PC-3 (cell line): ENCODE data around the gene CLDN24. TPM values are rescaled to one million over a fixed set of nuclear protein-coding genes. Genes with fewer than 3 reads are reported as not detected.

Experiments used
- ATAC-seq: fragments of 200-7000 bp; cut with Tn5 transposase; 2 replicates; pipeline ENCODE4 v1.9.1; 2020; ENCODE audit warnings: mild to moderate bottlenecking, moderate library complexity
- BruUV-seq: library from RNA; stranded (reverse); fragments of 400-500 nt; replicated peaks from 2 replicates; lab custom pipeline; 2021; lab: Mats Ljungman, UMichigan
- CTCF ChIA-PET: fragments of 300-600 bp; sonication (Branson Sonifier 250); formaldehyde crosslinking; loops from one replicate; lab custom pipeline; 2022; ENCODE audit warnings: antibody characterized with exemption; lab: Charles Lee
- POLR2A ChIA-PET: fragments of 300-600 bp; sonication (Branson Sonifier 250); formaldehyde crosslinking; loops from one replicate; lab custom pipeline; 2022; ENCODE audit warnings: antibody characterized with exemption; ENCODE audit not compliant: unreplicated experiment; lab: Charles Lee
- DNase-seq: peaks from one replicate; pipeline ENCODE4 v3.0.0-alpha.2; 2015
- H2AFZ ChIP-seq: fragments of 300-600 bp; sonication (generic); 2 replicates; pipeline ENCODE4 v1.6.0; 2016; ENCODE audit warnings: antibody characterized with exemption, low read length
- H3F3A ChIP-seq: fragments of 300-600 bp; sonication (generic); one replicate; pipeline ENCODE4 v1.6.0; 2017; ENCODE audit warnings: antibody characterized with exemption, low read length, control low read depth, mild to moderate bottlenecking; ENCODE audit not compliant: unreplicated experiment
- H3K27ac ChIP-seq: fragments of 300-600 bp; sonication (generic); 2 replicates; pipeline ENCODE4 v1.5.1; 2016; ENCODE audit warnings: mild to moderate bottlenecking, low read length
- H3K27me3 ChIP-seq: fragments of 300-600 bp; sonication (generic); 2 replicates; pipeline ENCODE4 v1.6.1; 2016; ENCODE audit warnings: low read length, mixed read lengths
- H3K36me3 ChIP-seq: fragments of 300-600 bp; sonication (generic); 2 replicates; pipeline ENCODE4 v1.6.1; 2016; ENCODE audit warnings: low read depth, mixed run types, low read length, mixed read lengths
- H3K4me1 ChIP-seq: fragments of 300-600 bp; sonication (generic); 2 replicates; pipeline ENCODE4 v1.5.1; 2016; ENCODE audit warnings: low read length; ENCODE audit not compliant: insufficient read depth
- H3K4me2 ChIP-seq: fragments of 300-600 bp; sonication (generic); 2 replicates; pipeline ENCODE4 v1.6.0; 2016; ENCODE audit warnings: low read length
- H3K4me3 ChIP-seq: fragments of 300-600 bp; sonication (generic); 2 replicates; pipeline ENCODE4 v1.5.1; 2016; ENCODE audit warnings: mild to moderate bottlenecking, low read length, mixed read lengths
- H3K79me2 ChIP-seq: fragments of 300-600 bp; sonication (generic); 2 replicates; pipeline ENCODE4 v1.6.1; 2017; ENCODE audit warnings: low read length, mixed read lengths
- H3K9ac ChIP-seq: fragments of 300-600 bp; sonication (generic); 2 replicates; pipeline ENCODE4 v1.6.0; 2016; ENCODE audit warnings: mild to moderate bottlenecking, low read length
- H3K9me2 ChIP-seq: fragments of 300-600 bp; sonication (generic); replicated peaks from 2 replicates; pipeline ENCODE4 v1.6.1; 2016; ENCODE audit warnings: mixed run types, low read length, mixed read lengths
- H3K9me3 ChIP-seq: fragments of 300-600 bp; sonication (generic); 2 replicates; pipeline ENCODE4 v1.6.1; 2016; ENCODE audit warnings: low read length, mixed read lengths
- H4K20me1 ChIP-seq: fragments of 300-600 bp; sonication (generic); 2 replicates; pipeline ENCODE4 v1.6.1; 2016; ENCODE audit warnings: low read length, mixed read lengths
- EZH2 ChIP-seq: fragments of 300-600 bp; sonication (generic); IDR thresholded peaks from one replicate; pipeline ENCODE4 v1.6.1; 2017; ENCODE audit warnings: antibody characterized with exemption, mild to moderate bottlenecking, low read length; ENCODE audit not compliant: unreplicated experiment
- EZH2phosphoT487 ChIP-seq: fragments of 300-600 bp; sonication (generic); IDR thresholded peaks from 2 replicates; pipeline ENCODE4 v1.6.1; 2018; ENCODE audit warnings: mild to moderate bottlenecking, antibody characterized with exemption, low read length, borderline replicate concordance
- intact Hi-C: fragments of 100-400 bp; cut with micrococcal nuclease; formaldehyde crosslinking; loops from 2 replicates; pipeline ENCODE4 v1.9.0; 2023
- total RNA-seq: library from RNA; depleted of rRNA; stranded (reverse); fragments of >200 nt; gene quantifications from 2 replicates; pipeline ENCODE4 v1.2.3, GENCODE V29; 2014
- TF ChIP-seq, protein P1 (sequence below): fragments of 300-600 bp; sonication (generic); conservative IDR thresholded peaks from 2 replicates; pipeline ENCODE4 v1.5.1; 2017; ENCODE audit warnings: antibody characterized with exemption, low read depth, mild to moderate bottlenecking, low read length

CLDN24 gene
- total RNA-seq, 1 experiment from 2014 or later, result not detected

- intact Hi-C loops, result no loop called here
- ChIA-PET POLR2A (no interaction called here), CTCF (no interaction called here)
- H3K27ac ChIP-seq, result no peak overlapping the region
- H3F3A ChIP-seq, result no peaks in the 10 kb centered on the region
- H3K4me1 ChIP-seq, result no peaks in the 10 kb centered on the region
- H3K36me3 ChIP-seq, result no peaks in the 10 kb centered on the region; the same call in 1 of the 2 replicates
- no peaks in the 10 kb centered on the region for H3K9me3 ChIP-seq
- no peaks in the 10 kb centered on the region for H3K27me3 ChIP-seq
- no peak overlapping the region for H2AFZ ChIP-seq
- H4K20me1 ChIP-seq, result no peaks in the 10 kb centered on the region
- H3K9me2 ChIP-seq, result no peaks in the 10 kb centered on the region
- H3K4me2 ChIP-seq, result no peak overlapping the region
- BruUV-seq, result no TSS peak
- H3K9ac ChIP-seq, result no peak overlapping the region
- H3K4me3 ChIP-seq, result no peak overlapping the region
- no peaks in the 10 kb centered on the region for H3K79me2 ChIP-seq
- no peak for DNase-seq
- TF ChIP-seq EZH2phosphoT487 (no peak), EZH2 (no peak)
- TF ChIP-seq, protein P1, sequence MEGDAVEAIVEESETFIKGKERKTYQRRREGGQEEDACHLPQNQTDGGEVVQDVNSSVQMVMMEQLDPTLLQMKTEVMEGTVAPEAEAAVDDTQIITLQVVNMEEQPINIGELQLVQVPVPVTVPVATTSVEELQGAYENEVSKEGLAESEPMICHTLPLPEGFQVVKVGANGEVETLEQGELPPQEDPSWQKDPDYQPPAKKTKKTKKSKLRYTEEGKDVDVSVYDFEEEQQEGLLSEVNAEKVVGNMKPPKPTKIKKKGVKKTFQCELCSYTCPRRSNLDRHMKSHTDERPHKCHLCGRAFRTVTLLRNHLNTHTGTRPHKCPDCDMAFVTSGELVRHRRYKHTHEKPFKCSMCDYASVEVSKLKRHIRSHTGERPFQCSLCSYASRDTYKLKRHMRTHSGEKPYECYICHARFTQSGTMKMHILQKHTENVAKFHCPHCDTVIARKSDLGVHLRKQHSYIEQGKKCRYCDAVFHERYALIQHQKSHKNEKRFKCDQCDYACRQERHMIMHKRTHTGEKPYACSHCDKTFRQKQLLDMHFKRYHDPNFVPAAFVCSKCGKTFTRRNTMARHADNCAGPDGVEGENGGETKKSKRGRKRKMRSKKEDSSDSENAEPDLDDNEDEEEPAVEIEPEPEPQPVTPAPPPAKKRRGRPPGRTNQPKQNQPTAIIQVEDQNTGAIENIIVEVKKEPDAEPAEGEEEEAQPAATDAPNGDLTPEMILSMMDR, result no peak
- ATAC-seq, result no peak
Measured at GRCh38 chr4:183318656-183319055, 3.6 kb downstream of the CLDN24 start.

DNA sequence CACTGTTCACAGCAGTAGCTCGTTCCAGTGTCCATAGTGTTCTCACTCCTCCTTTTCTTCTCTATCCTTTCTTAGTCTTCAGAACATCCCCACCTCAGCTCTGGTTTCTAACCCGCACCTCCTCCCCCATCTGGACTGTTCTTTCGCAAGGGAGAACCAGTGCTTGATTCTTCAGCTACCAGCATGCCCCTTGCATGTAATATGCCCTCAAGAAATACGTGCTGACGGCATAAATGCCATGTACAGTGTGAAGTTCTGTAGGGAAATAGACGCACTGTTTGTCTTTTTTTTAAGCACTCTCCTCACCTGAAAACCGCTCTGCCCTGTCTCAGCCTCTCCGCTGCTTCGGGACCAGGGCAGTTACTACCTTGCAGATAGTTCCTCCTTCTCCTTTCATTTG is 7.4 kb downstream of the CLDN24 start:
- ATAC-seq, result no peak
- BruUV-seq, result no TSS peak
- no peak overlapping the region for H2AFZ ChIP-seq
- H3K27me3 ChIP-seq, result no peaks in the 10 kb centered on the region
- DNase-seq, result no peak
- no peak overlapping the region for H3K4me2 ChIP-seq
- H3K27ac ChIP-seq, result no peak overlapping the region
- no peak overlapping the region for H3K4me3 ChIP-seq
- H3K4me1 ChIP-seq, result no peaks in the 10 kb centered on the region
- no peaks in the 10 kb centered on the region for H3F3A ChIP-seq
- ChIA-PET CTCF (no interaction called here), POLR2A (no interaction called here)
- TF ChIP-seq EZH2phosphoT487 (no peak), EZH2 (no peak)
- TF ChIP-seq, protein P1, result no peak
- H3K9ac ChIP-seq, result no peak overlapping the region
- no peaks in the 10 kb centered on the region for H3K36me3 ChIP-seq
- H3K9me3 ChIP-seq, result no peaks in the 10 kb centered on the region
- intact Hi-C loops, result no loop called here
- no peaks in the 10 kb centered on the region for H3K79me2 ChIP-seq
- no peaks in the 10 kb centered on the region for H3K9me2 ChIP-seq
- H4K20me1 ChIP-seq, result no peaks in the 10 kb centered on the region

- Histone ChIP-seq H3K4me3 (no peak overlapping the region), H3K79me2 (no peaks in the 10 kb centered on the region), H3K36me3 (no peaks in the 10 kb centered on the region), H3K9me3 (no peaks in the 10 kb centered on the region), H3K4me2 (no peak overlapping the region), H3K4me1 (no peaks in the 10 kb centered on the region), H4K20me1 (no peaks in the 10 kb centered on the region), H3K9ac (no peak overlapping the region), H2AFZ (no peak overlapping the region), H3F3A (no peaks in the 10 kb centered on the region), H3K27me3 (no peaks in the 10 kb centered on the region), H3K27ac (no peak overlapping the region), H3K9me2 (no peaks in the 10 kb centered on the region)
- intact Hi-C loops, result no loop called here
- CTCF ChIA-PET, result no interaction called here
- DNase-seq, result no peak
- ATAC-seq, result no peak
- POLR2A ChIA-PET, result no interaction called here
- no TSS peak for BruUV-seq
- TF ChIP-seq EZH2phosphoT487 (no peak), EZH2 (no peak)
- TF ChIP-seq, protein P1, result no peak
Measured at GRCh38 chr4:183314336-183314735, 7.9 kb downstream of the CLDN24 start.
